Measurements from ENCODE around the gene DUOX1.

The DUOX1 gene

DNA sequence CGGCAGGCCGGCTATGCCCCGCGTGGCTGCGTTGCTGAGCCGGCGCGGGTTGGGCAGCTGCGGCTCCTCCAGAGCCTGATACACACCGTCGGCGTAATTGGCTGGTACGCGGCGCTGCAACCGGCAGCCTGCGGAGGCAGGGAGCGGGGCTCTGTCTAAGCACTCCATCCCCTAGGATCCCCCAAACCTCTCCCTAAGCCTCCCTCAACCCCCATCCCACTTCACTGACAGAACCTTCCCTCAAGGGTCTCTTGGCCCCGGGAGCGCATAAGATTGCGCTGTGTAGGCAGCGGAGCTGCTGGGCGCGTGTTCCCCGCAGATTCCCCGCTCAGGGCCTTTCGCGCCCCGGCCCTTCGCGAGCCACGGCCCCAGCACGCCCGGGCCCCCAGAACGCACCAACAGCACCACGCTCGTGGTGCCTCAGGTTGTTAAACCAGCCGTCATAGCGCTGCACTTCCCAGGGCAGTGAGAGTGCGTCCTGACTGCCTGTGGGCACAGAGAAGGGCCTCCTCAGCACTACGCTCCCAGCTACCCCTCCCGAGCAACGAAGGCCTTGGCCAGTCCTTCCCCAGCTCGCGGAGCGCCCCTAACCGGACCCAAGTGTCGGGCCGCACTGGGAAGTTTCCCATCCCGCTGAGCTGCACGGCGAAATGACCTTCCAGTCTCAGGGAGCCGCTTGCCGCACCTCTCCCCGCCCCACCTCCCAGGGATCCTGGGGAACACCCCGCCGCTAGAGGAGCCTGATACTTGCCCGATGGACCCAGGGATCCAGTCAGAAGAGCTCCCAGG, 17.0 kb upstream of the DUOX1 start:
- H3K4me3 ChIP-seq (ENCODE audit: low read length), result peak overlapping the region; percentile 5
- DNase-seq (ENCODE audit: low read depth), result peak; percentile 35
- TF ChIP-seq, protein P1, sequence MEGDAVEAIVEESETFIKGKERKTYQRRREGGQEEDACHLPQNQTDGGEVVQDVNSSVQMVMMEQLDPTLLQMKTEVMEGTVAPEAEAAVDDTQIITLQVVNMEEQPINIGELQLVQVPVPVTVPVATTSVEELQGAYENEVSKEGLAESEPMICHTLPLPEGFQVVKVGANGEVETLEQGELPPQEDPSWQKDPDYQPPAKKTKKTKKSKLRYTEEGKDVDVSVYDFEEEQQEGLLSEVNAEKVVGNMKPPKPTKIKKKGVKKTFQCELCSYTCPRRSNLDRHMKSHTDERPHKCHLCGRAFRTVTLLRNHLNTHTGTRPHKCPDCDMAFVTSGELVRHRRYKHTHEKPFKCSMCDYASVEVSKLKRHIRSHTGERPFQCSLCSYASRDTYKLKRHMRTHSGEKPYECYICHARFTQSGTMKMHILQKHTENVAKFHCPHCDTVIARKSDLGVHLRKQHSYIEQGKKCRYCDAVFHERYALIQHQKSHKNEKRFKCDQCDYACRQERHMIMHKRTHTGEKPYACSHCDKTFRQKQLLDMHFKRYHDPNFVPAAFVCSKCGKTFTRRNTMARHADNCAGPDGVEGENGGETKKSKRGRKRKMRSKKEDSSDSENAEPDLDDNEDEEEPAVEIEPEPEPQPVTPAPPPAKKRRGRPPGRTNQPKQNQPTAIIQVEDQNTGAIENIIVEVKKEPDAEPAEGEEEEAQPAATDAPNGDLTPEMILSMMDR (IDR thresholded peaks at IDR 0.05; ENCODE audit: insufficient read depth, low read depth, low read length, missing control alignments), result no peak

DNA sequence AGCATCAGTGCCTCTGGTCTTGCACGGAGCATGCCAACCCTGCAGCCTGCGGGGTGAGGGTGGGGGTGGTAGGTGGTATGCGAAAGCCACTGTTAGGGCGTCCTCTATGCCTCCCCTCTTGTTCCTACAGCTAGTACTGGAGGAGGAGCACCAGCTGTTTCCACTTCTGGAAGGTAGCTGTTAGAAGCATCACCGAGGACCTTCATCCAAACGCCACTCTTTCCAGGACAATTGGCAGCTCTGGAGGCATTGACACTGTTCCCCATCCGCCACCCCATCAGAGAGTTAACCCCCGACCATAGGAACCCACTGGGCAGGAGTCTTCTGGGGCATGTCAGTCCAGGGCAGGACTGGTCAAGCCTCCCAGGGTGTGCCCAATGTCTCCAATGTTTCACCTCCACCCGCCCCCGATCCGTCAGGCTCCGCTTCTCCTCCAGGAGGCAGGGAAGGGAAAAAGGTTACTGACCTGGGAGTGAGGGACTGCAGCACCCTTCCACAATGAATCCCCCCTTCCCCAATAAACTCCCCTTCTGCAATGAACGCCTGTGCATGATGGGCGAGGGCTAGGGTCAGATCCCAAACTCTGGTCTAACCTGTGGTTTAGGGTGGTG, 16.3 kb upstream of the DUOX1 start:
- no peak for DNase-seq (ENCODE audit: low read depth)
- TF ChIP-seq, protein P1 (IDR thresholded peaks at IDR 0.05; ENCODE audit: insufficient read depth, low read depth, low read length, missing control alignments), result no peak
- H3K4me3 ChIP-seq (ENCODE audit: low read length), result no peak overlapping the region

- no peak within 1 kb of the TSS for H3K4me3 ChIP-seq (ENCODE audit: low read length)
- TF ChIP-seq, protein P1 (IDR thresholded peaks at IDR 0.05; ENCODE audit: insufficient read depth, low read depth, low read length, missing control alignments), result no peak
- DNase-seq (ENCODE audit: low read depth), result no peak
Observed at GRCh38 chr15:45114076-45114750, 15.6 kb upstream of the DUOX1 start, which contains the start of the genes DUOX2 and DUOXA2. DUOX2 (minus strand) TSS chr15:45114172; CDS start chr15:45113411, 761 bp downstream. DUOXA2 (plus strand) TSS chr15:45114326; CDS start chr15:45114606, 280 bp downstream.

- TF ChIP-seq, protein P1 (IDR thresholded peaks at IDR 0.05; ENCODE audit: insufficient read depth, low read depth, low read length, missing control alignments), result no peak
- H3K4me3 ChIP-seq (ENCODE audit: low read length), result no peak overlapping the region
- no peak for DNase-seq (ENCODE audit: low read depth)
Observed at GRCh38 chr15:45114751-45115085, 15.1 kb upstream of the DUOX1 start.

- TF ChIP-seq, protein P1 (IDR thresholded peaks at IDR 0.05; ENCODE audit: insufficient read depth, low read depth, low read length, missing control alignments), result no peak
- no peak for DNase-seq (ENCODE audit: low read depth)
- H3K4me3 ChIP-seq (ENCODE audit: low read length), result no peak overlapping the region
Observed at GRCh38 chr15:45115312-45115820, 14.4 kb upstream of the DUOX1 start.

DNA sequence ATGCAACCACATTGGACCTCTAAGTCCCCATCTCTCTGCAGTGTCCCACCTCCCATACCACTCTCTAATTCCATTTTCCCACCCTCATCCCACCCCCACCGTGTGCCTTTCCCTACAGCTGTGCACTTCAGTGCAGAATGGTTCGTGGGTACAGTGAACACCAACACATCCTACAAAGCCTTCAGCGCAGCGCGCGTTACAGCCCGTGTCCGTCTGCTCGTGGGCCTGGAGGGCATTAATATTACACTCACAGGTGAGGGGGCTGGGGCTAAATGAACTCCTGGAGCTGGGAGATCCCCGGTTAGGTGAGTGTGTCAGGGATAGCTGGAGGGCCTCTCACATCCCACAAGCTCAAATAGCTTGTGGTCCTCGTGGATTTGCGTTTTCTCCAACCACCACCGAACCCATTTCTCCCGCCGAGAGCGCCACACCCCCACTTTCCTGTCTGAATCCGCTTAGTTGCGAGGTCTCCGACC, 13.8 kb upstream of the DUOX1 start:
- DNase-seq (ENCODE audit: low read depth), result no peak
- H3K4me3 ChIP-seq (ENCODE audit: low read length), result no peak overlapping the region

More for the DNA sequence above, 13.8 kb upstream of the DUOX1 start:
- TF ChIP-seq, protein P1 (IDR thresholded peaks at IDR 0.05; ENCODE audit: insufficient read depth, low read depth, low read length, missing control alignments), result no peak

Data from epithelial cell of esophagus (primary cell).